Fibroblast of pulmonary artery (primary cell): ENCODE measurements around the gene KARS1.

Experiments used
- DNase-seq: peaks from one replicate; pipeline ENCODE4 v3.0.0-alpha.2; 2010; ENCODE audit warnings: low read depth
- H3K4me3 ChIP-seq: replicated peaks from 2 replicates; pipeline ENCODE4 v1.5.1; 2011; ENCODE audit warnings: low read depth, mild to moderate bottlenecking, control low read depth, low read length, moderate library complexity
- CTCF ChIP-seq: IDR thresholded peaks from 2 replicates; pipeline ENCODE4 v1.5.1; 2011; ENCODE audit warnings: mild to moderate bottlenecking, control low read depth, low read length, inconsistent platforms; ENCODE audit errors: missing control alignments

The KARS1 gene

GRCh38 chr16:75644240-75645012, 3.0 kb downstream of the KARS1 start:
- no peak for TF ChIP-seq CTCF
- H3K4me3 ChIP-seq, result no peak overlapping the region
- DNase-seq, result no peak

GRCh38 chr16:75640598-75640997, 6.9 kb downstream of the KARS1 start:
- no peak overlapping the region for H3K4me3 ChIP-seq
- DNase-seq, result no peak
- no peak for TF ChIP-seq CTCF

- no peak for DNase-seq
- no peak for TF ChIP-seq CTCF
- H3K4me3 ChIP-seq, result no peak overlapping the region
Measured at GRCh38 chr16:75635036-75635435, 12.4 kb downstream of the KARS1 start.

- TF ChIP-seq CTCF, result no peak
- no peak overlapping the region for H3K4me3 ChIP-seq
- DNase-seq, result no peak
Measured at GRCh38 chr16:75632857-75633256, 14.6 kb downstream of the KARS1 start.

GRCh38 chr16:75630052-75630451, 17.4 kb downstream of the KARS1 start:
- H3K4me3 ChIP-seq, result no peak overlapping the region
- no peak for DNase-seq
- TF ChIP-seq CTCF, result no peak

GRCh38 chr16:75629132-75629531, 18.3 kb downstream of the KARS1 start:
- no peak for DNase-seq
- TF ChIP-seq CTCF, result no peak
- no peak overlapping the region for H3K4me3 ChIP-seq

- H3K4me3 ChIP-seq, result no peak overlapping the region
- DNase-seq, result no peak
- no peak for TF ChIP-seq CTCF
Measured at GRCh38 chr16:75628351-75628750, 19.1 kb downstream of the KARS1 start.
